K562 (cell line): ENCODE data around the gene PCSK5. TPM values are rescaled to one million over a fixed set of nuclear protein-coding genes. Genes with fewer than 3 reads are reported as not detected.

ENCODE experiments used
- ATAC-seq: fragments of 200-7000 bp; cut with Tn5 transposase; 3 replicates; pipeline ENCODE4 v1.9.1; 2020; ENCODE audit warnings: moderate library complexity
- BruUV-seq: library from RNA; stranded (reverse); fragments of 400-500 nt; replicated peaks from 2 replicates; lab custom pipeline; 2021; lab: Mats Ljungman, UMichigan
- CTCF ChIA-PET: fragments of 300-600 bp; formaldehyde crosslinking; extraction: SDS; loops from one replicate; lab custom pipeline; 2021; ENCODE audit warnings: low intra/inter-chr PET ratio; lab: Yijun Ruan, JAX
- POLR2A ChIA-PET: fragments of 300-600, 350-650 bp; sonication (Branson Sonifier 250); formaldehyde crosslinking; extraction: SDS; loops from one replicate; lab custom pipeline; 2021; ENCODE audit warnings: antibody characterized with exemption, inconsistent platforms; lab: Yijun Ruan, JAX
- DNase-seq, 4 experiments: peaks; one replicate each; pipeline versions ENCODE4 v3.0.0 to v3.0.0-alpha.2; 2011 to 2018; ENCODE audit warnings: low spot score in 3 of 4, mixed read lengths in 3 of 4; ENCODE audit errors: extremely low read depth in 1 of 4
- FAIRE-seq: peaks from 2 replicates; lab custom pipeline; 2011; peaks lifted over from hg19 to GRCh38; lab: Jason Lieb, UNC
- H2AFZ ChIP-seq: 2 replicates; pipeline ENCODE4 v1.6.0; 2011; ENCODE audit warnings: low read depth, low read length, control low read depth, inconsistent platforms
- H3K27ac ChIP-seq: fragments of 200-600 bp; 3 replicates; pipeline ENCODE4 v1.8.0; 2011; ENCODE audit warnings: low read depth, mild to moderate bottlenecking, control low read depth, inconsistent platforms, low read length, moderate library complexity, mixed read lengths; ENCODE audit errors: extremely low read depth
- H3K27me3 ChIP-seq, 2 experiments: fragments of 300-600 bp in 1 of 2; 2 replicates in 1 of 2; 3 replicates in 1 of 2; pipeline versions ENCODE4 v1.6.0 to v1.8.0; 2011; ENCODE audit warnings: inconsistent platforms in 2 of 2, low read length in 2 of 2, mild to moderate bottlenecking in 1 of 2, mixed read lengths in 1 of 2, moderate library complexity in 1 of 2; ENCODE audit not compliant: control insufficient read depth in 2 of 2, insufficient read depth in 2 of 2
- H3K36me3 ChIP-seq: fragments of 300-600 bp; 3 replicates; pipeline ENCODE4 v1.8.0; 2011; ENCODE audit warnings: mild to moderate bottlenecking, low read length, inconsistent platforms; ENCODE audit not compliant: control insufficient read depth, insufficient read depth
- H3K4me1 ChIP-seq, 2 experiments: fragments of 200-600 bp in 1 of 2; replicated peaks in 1 of 2; 2 replicates in 1 of 2; 3 replicates in 1 of 2; pipeline versions ENCODE4 v1.5.1 to v1.8.0; 2011; ENCODE audit warnings: inconsistent platforms in 2 of 2, low read length in 2 of 2, mild to moderate bottlenecking in 1 of 2, mixed read lengths in 1 of 2, moderate library complexity in 1 of 2; ENCODE audit not compliant: control insufficient read depth in 2 of 2, insufficient read depth in 2 of 2
- H3K4me2 ChIP-seq: 2 replicates; pipeline ENCODE4 v1.6.1; 2011; ENCODE audit warnings: low read length, control low read depth, inconsistent platforms, mixed read lengths; ENCODE audit not compliant: insufficient read depth
- H3K4me3 ChIP-seq: fragments of 200-600 bp; sonication (generic), shearing (Covaris generic); 2 replicates; pipeline ENCODE4 v1.5.1; 2016; ENCODE audit warnings: control low read depth, inconsistent platforms
- H3K79me2 ChIP-seq: fragments of 200-600 bp; 3 replicates; pipeline ENCODE4 v1.8.0; 2011; ENCODE audit warnings: low read length, inconsistent platforms; ENCODE audit not compliant: control insufficient read depth, insufficient read depth
- H3K9ac ChIP-seq, 2 experiments: 2 replicates each; pipeline versions ENCODE4 v1.6.0 to v1.6.1; 2011; ENCODE audit warnings: low read depth in 2 of 2, low read length in 2 of 2, control low read depth in 1 of 2, inconsistent platforms in 1 of 2, mild to moderate bottlenecking in 1 of 2, mixed read lengths in 1 of 2; ENCODE audit not compliant: insufficient read depth in 1 of 2
- H3K9me1 ChIP-seq: one replicate; pipeline ENCODE4 v1.6.0; 2011; ENCODE audit warnings: inconsistent platforms, mild to moderate bottlenecking, low read length, moderate library complexity; ENCODE audit not compliant: control insufficient read depth, insufficient read depth
- H3K9me3 ChIP-seq: replicated peaks from 2 replicates; pipeline ENCODE4 v1.5.1; 2011; ENCODE audit warnings: low read depth, low read length, inconsistent platforms; ENCODE audit not compliant: control insufficient read depth, insufficient read depth
- H4K20me1 ChIP-seq: replicated peaks from 2 replicates; pipeline ENCODE4 v1.6.1; 2011; ENCODE audit warnings: low read length, inconsistent platforms, mixed read lengths; ENCODE audit not compliant: control insufficient read depth, insufficient read depth
- CHD4 ChIP-seq: fragments of 200-600 bp; sonication (generic); IDR thresholded peaks from 3 replicates; pipeline ENCODE4 v1.6.1; 2012; ENCODE audit warnings: low read depth, mild to moderate bottlenecking, mixed read lengths, low read length, inconsistent platforms; ENCODE audit not compliant: insufficient read depth, insufficient replicate concordance, poor library complexity, severe bottlenecking
- HNRNPUL1 ChIP-seq: fragments of 200-400 bp; formaldehyde crosslinking; IDR thresholded peaks from 2 replicates; pipeline ENCODE4 v1.6.1; 2017; ENCODE audit warnings: low read length
- MLLT1 ChIP-seq, 2 experiments: fragments of 450-650 bp; IDR thresholded peaks; 2 replicates each; pipeline ENCODE4 v1.6.1; 2016
- RAD21 ChIP-seq, 2 experiments: fragments of 250-450 bp in 1 of 2; fragments of 450-650 bp in 1 of 2; sonication (Bioruptor Pico) in 1 of 2; formaldehyde crosslinking in 1 of 2; IDR thresholded peaks in 1 of 2; conservative IDR thresholded peaks in 1 of 2; 2 replicates each; pipeline versions ENCODE4 v1.4.0 to v1.8.0; 2020 to 2022; ENCODE audit warnings: mild to moderate bottlenecking in 2 of 2, moderate library complexity in 1 of 2
- RBBP5 ChIP-seq: fragments of 200-600 bp; sonication (generic); IDR thresholded peaks from 2 replicates; pipeline ENCODE4 v1.6.1; 2012; ENCODE audit warnings: borderline replicate concordance, mild to moderate bottlenecking, low read length, control low read depth, inconsistent platforms; ENCODE audit not compliant: insufficient read depth, poor library complexity, severe bottlenecking
- SAFB ChIP-seq: fragments of 200-400 bp; formaldehyde crosslinking; IDR thresholded peaks from 2 replicates; pipeline ENCODE4 v1.6.1; 2017; ENCODE audit warnings: low read depth, low read length, borderline replicate concordance
- TCF7 ChIP-seq: sonication (generic); IDR thresholded peaks from 2 replicates; pipeline ENCODE4 v1.6.1; 2016; ENCODE audit warnings: antibody characterized with exemption, borderline replicate concordance
- TEAD2 ChIP-seq: fragments of 450-650 bp; IDR thresholded peaks from 2 replicates; pipeline ENCODE4 v1.6.1; 2016; ENCODE audit warnings: missing genetic modification characterization, control low read depth, missing compliant biosample characterization
- XRCC4 ChIP-seq: IDR thresholded peaks from one replicate; pipeline ENCODE4 v1.6.1; 2011; ENCODE audit not compliant: insufficient read depth, insufficient read length; ENCODE audit errors: extremely low read depth
- ZKSCAN3 ChIP-seq: fragments of 250-450 bp; sonication (Bioruptor Pico); IDR thresholded peaks from 2 replicates; pipeline ENCODE4 v1.4.0; 2020
- ZNF253 ChIP-seq: fragments of 250-450 bp; sonication (Bioruptor Pico); conservative IDR thresholded peaks from 2 replicates; pipeline ENCODE4 v1.6.1; 2021; ENCODE audit warnings: mild to moderate bottlenecking
- WGBS: fragments of 100-300 bp; shearing (Covaris generic); methylation state at CpG from one replicate; pipeline ENCODE4 v1.1.6; 2016; ENCODE audit warnings: low coverage, mixed read lengths; ENCODE audit not compliant: insufficient coverage; ENCODE audit errors: missing lambda C conversion rate; 5-methylcytosine and 5-hydroxymethylcytosine counted together
- in situ Hi-C: fragments of 300-500 bp; cut with MboI; formaldehyde crosslinking; loops from 4 replicates; pipeline ENCODE4 v1.15.0; 2018; ENCODE audit warnings: inconsistent platforms, mixed read lengths
- intact Hi-C: fragments of 100-400 bp; cut with micrococcal nuclease; formaldehyde crosslinking; loops from 2 replicates; pipeline ENCODE4 v1.14.2; 2022
- polyA plus RNA-seq, 8 experiments: library from polyadenylated mRNA; depleted of rRNA in 4 of 8; stranded (reverse) in 5 of 8; unstranded in 3 of 8; fragments of >200 nt; fragmentation: Nextera tagmentation in 2 of 8; fragmentation: Illumina TruSeq in 1 of 8; extraction: Ambion mirVana in 2 of 8; extraction: Trizol in 1 of 8; gene quantifications; 2 replicates each; pipeline versions ENCODE4 v1.2.1 to v1.2.3, GENCODE V29; 2011 to 2014; ENCODE audit warnings: inconsistent platforms in 1 of 8, missing spikeins in 1 of 8
- total RNA-seq, 7 experiments: library from RNA; depleted of rRNA in 6 of 7; stranded (reverse); fragments of >200 nt in 6 of 7; fragmentation: Illumina TruSeq in 2 of 7; extraction: Trizol in 2 of 7; gene quantifications; 2 replicates each; pipeline versions ENCODE4 v1.2.1 to v1.2.3, GENCODE V29; 2011 to 2021; ENCODE audit warnings: low replicate concordance in 1 of 7
- TF ChIP-seq, protein P1 (sequence below): fragments of 250-450 bp; sonication (Bioruptor Pico); IDR thresholded peaks from 2 replicates; pipeline ENCODE4 v1.4.0; 2020

The PCSK5 gene
- total and polyA plus RNA-seq, 9 of the 15 experiments (the other 6 are each of a cell fraction or from before 2014, with no cell fraction given) = not detected

DNA sequence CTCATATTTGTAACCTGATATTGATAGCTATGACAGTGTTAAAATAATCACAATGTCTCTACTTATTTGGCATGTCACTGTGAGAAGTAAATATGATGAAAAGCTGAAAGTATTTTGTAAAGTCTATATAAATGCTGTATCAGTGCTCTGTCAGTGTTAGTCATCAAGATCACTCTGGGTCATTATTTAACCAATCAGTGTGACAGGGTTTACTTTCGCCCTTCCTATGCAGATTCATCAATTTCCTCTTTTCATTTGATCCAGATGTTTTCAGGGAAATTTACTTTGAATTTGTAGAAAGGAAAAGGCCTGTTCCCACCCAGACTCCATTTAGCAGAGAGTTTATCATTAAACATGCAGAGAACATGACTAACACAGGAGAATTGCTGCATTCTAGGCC, 9.9 kb upstream of the PCSK5 start:
- no peak for DNase-seq
- no TSS peak for BruUV-seq
- no peaks in the 10 kb centered on the region for H3K27me3 ChIP-seq
- in situ Hi-C loops = no loop called here
- WGBS = 0% methylated on average over 1 of the region's 1 CpG
- H3K4me3 ChIP-seq = no peak overlapping the region
- FAIRE-seq = no peak
- H3K27ac ChIP-seq = no peak overlapping the region
- no peak overlapping the region for H3K4me2 ChIP-seq
- H3K4me1 ChIP-seq = no peaks in the 10 kb centered on the region
- no peaks in the 10 kb centered on the region for H4K20me1 ChIP-seq
- no peaks in the 10 kb centered on the region for H3K9me1 ChIP-seq
- no peak overlapping the region for H2AFZ ChIP-seq
- intact Hi-C loops = no loop called here
- no peak for ATAC-seq
- ChIA-PET CTCF (no interaction called here), POLR2A (no interaction called here)
- no peaks in the 10 kb centered on the region for H3K79me2 ChIP-seq
- TF ChIP-seq HNRNPUL1 = no peak
- TF ChIP-seq, protein P1, sequence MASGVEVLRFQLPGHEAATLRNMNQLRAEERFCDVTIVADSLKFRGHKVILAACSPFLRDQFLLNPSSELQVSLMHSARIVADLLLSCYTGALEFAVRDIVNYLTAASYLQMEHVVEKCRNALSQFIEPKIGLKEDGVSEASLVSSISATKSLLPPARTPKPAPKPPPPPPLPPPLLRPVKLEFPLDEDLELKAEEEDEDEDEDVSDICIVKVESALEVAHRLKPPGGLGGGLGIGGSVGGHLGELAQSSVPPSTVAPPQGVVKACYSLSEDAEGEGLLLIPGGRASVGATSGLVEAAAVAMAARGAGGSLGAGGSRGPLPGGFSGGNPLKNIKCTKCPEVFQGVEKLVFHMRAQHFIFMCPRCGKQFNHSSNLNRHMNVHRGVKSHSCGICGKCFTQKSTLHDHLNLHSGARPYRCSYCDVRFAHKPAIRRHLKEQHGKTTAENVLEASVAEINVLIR (CRISPR knock-in tag) = no peak
- H3K9me3 ChIP-seq = no peaks in the 10 kb centered on the region
- no peak overlapping the region for H3K9ac ChIP-seq
- no peaks in the 10 kb centered on the region for H3K36me3 ChIP-seq

DNA sequence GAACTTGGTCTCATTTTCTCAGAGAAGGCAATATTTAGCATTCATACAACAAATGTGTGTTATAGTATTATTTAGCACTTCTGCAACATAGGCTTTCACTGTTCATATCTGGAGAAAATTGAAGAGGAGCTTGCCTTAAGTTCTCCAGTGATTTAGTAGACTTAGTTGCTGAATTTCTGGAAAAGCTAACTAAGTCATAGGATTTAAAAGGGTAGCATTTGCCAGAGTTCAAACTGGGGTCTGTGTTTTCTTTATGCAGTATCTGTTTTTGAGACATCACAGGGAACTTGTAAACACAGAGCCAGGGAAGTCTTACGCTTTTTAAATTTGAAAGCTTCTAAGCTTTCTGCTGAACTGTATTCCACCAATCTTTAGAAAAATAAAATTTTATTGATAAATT, 8.7 kb upstream of the PCSK5 start:
- in situ Hi-C loops = no loop called here
- CTCF ChIA-PET = no interaction called here
- DNase-seq = no peak
- BruUV-seq = no TSS peak
- intact Hi-C loops = no loop called here
- no peaks in the 10 kb centered on the region for H3K27me3 ChIP-seq
- H3K4me2 ChIP-seq = no peak overlapping the region
- ATAC-seq = no peak
- WGBS = 0% methylated on average over 1 of the region's 1 CpG
- no peaks in the 10 kb centered on the region for H3K36me3 ChIP-seq
- TF ChIP-seq TEAD2 (tag) (no peak), ZNF253 (CRISPR knock-in tag) (no peak), RAD21 (CRISPR knock-in tag; conservative IDR thresholded peaks at IDR 0.05 in 1 of 2, IDR thresholded peaks at IDR 0.05 in 1 of 2) (no peak), ZKSCAN3 (CRISPR knock-in tag) (no peak), RBBP5 (no peak), CHD4 (no peak), MLLT1 (IDR thresholded peaks at IDR 0.05) (no peak), SAFB (no peak), TCF7 (no peak), XRCC4 (no peak)
- no peak overlapping the region for H3K4me3 ChIP-seq
- H3K9me3 ChIP-seq = no peaks in the 10 kb centered on the region
- no peaks in the 10 kb centered on the region for H4K20me1 ChIP-seq
- H3K4me1 ChIP-seq = no peaks in the 10 kb centered on the region
- no peaks in the 10 kb centered on the region for H3K9me1 ChIP-seq
- no peak for FAIRE-seq
- H3K27ac ChIP-seq = no peak overlapping the region
- no peaks in the 10 kb centered on the region for H3K79me2 ChIP-seq
- POLR2A ChIA-PET = no interaction called here
- H2AFZ ChIP-seq = no peak overlapping the region
- H3K9ac ChIP-seq = no peak overlapping the region
